Psoas muscle (tissue), 8 donors: ENCODE data around the gene MIGA1. TPM values are rescaled to one million over a fixed set of nuclear protein-coding genes. Genes with fewer than 3 reads are reported as not detected.
A peak's percentile ranks its signal among the peaks of the same experiment; 100 is the strongest.

Source experiments
- ATAC-seq, 4 donors: fragments of 200-7000 bp; cut with Tn5 transposase; one replicate each; pipeline ENCODE4 v1.9.1; 2020; ENCODE audit warnings: moderate library complexity in 3 of 4, mild to moderate bottlenecking in 2 of 4
- DNase-seq, 2 donors: peaks; one replicate each; pipeline ENCODE4 v3.0.0-alpha.2; 2020
- H3K27ac ChIP-seq: fragments of 200-600 bp; one replicate; pipeline ENCODE4 v1.8.0; 2022
- H3K27me3 ChIP-seq, 3 donors: fragments of 200-600 bp in 1 of 3; one replicate each; pipeline versions ENCODE4 v1.6.1 to v1.8.0; 2013 to 2022; ENCODE audit warnings: low read length in 2 of 3, mild to moderate bottlenecking in 2 of 3, moderate library complexity in 1 of 3; ENCODE audit not compliant: insufficient read depth in 3 of 3
- H3K36me3 ChIP-seq, 2 donors: fragments of 200-600 bp in 1 of 2; one replicate each; pipeline versions ENCODE4 v1.6.1 to v1.8.0; 2013 to 2022; ENCODE audit warnings: low read depth in 1 of 2, mild to moderate bottlenecking in 1 of 2, moderate library complexity in 1 of 2; ENCODE audit not compliant: insufficient read depth in 1 of 2
- H3K4me1 ChIP-seq: fragments of 200-600 bp; one replicate; pipeline ENCODE4 v1.8.0; 2022
- H3K4me3 ChIP-seq: fragments of 200-600 bp; one replicate; pipeline ENCODE4 v1.8.0; 2022; ENCODE audit warnings: mild to moderate bottlenecking
- H3K9me3 ChIP-seq: fragments of 200-600 bp; one replicate; pipeline ENCODE4 v1.8.0; 2022
- WGBS, 3 donors: extraction: QIAGEN DNeasy Blood & Tissue Kit; methylation state at CpG; one replicate each; pipeline versions ENCODE4 v1.1.6 to v1.1.7; 2013; 5-methylcytosine and 5-hydroxymethylcytosine counted together
- intact Hi-C, 2 donors: fragments of 100-400 bp; cut with DNase I; formaldehyde crosslinking; loops; one replicate each; pipeline versions ENCODE4 v1.11.0 to v1.14.2; 2022
- polyA plus RNA-seq, 3 donors: library from polyadenylated mRNA; stranded (reverse); fragments of 200-250 nt; gene quantifications; one replicate each; pipeline ENCODE4 v1.2.3, GENCODE V29; 2013
- total RNA-seq, 4 donors: library from RNA; stranded (reverse); fragmentation: NEBNext Ultra II Directional in 2 of 4; extraction: Animal tissue kit (Norgen Biotek cat#: 25700) in 2 of 4; gene quantifications; one replicate each; pipeline versions ENCODE4 v1.2.1 to v1.2.4, GENCODE V29; 2021 to 2023
- TF ChIP-seq, protein P1 (sequence below): fragments of 200-600 bp; IDR thresholded peaks from one replicate; pipeline ENCODE4 v1.8.0; 2022; ENCODE audit warnings: antibody characterized with exemption
- donor health status: healthy with polysubstance abuse.
- donor health status: DM: no; HTN: no; CAD: no; lungs with moderate emphysema.
- donor health status: Bipolar disorder and iron deficiency.
- donor health status: healthy.
- donor health status: DM: yes; HTN: yes; CAD: no.
- donor health status: DM: no; HTN: no; CAD: no.
- donor health status: DM: no; HTN: no; CAD: no.
- donor health status: DM: yes; HTN: yes; CAD: no.

The MIGA1 gene
- total and polyA plus RNA-seq, 7 donors, result 5.0 to 19.3 (median 11.9) TPM

DNA sequence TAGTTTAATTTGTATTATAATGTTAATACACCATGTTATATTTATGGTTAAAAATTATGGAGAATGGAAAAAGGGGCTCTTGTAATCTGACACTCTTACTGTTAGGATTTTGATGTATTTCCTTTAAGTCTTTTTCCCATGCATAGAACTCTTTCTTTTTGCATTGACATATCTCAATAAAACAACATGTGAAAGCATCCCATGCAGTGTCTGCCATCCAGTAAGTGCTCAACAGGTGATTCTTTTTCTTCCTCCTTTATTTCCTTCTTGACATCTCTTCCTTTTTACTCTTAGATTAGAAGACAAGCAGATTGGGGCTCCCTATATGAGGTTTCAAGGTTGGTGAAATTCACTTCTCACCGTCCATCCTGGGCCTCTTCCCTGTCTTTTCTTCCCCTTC is 111.8 kb downstream of the MIGA1 start:
- TF ChIP-seq, protein P1, sequence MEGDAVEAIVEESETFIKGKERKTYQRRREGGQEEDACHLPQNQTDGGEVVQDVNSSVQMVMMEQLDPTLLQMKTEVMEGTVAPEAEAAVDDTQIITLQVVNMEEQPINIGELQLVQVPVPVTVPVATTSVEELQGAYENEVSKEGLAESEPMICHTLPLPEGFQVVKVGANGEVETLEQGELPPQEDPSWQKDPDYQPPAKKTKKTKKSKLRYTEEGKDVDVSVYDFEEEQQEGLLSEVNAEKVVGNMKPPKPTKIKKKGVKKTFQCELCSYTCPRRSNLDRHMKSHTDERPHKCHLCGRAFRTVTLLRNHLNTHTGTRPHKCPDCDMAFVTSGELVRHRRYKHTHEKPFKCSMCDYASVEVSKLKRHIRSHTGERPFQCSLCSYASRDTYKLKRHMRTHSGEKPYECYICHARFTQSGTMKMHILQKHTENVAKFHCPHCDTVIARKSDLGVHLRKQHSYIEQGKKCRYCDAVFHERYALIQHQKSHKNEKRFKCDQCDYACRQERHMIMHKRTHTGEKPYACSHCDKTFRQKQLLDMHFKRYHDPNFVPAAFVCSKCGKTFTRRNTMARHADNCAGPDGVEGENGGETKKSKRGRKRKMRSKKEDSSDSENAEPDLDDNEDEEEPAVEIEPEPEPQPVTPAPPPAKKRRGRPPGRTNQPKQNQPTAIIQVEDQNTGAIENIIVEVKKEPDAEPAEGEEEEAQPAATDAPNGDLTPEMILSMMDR, result no peak
- Histone ChIP-seq H3K36me3 (peaks cover 0 to 41% of the 10 kb centered on the region in 2 donors), H3K4me1 (peaks cover 27% of the 10 kb centered on the region), H3K9me3 (no peaks in the 10 kb centered on the region), H3K27ac (peak overlapping the region; percentile 100), H3K4me3 (peak overlapping the region; percentile 88), H3K27me3 (no peaks in the 10 kb centered on the region)
- ATAC-seq, result no peak
- DNase-seq, result no peak
- intact Hi-C loops, result no loop called here
- WGBS, 3 donors, result 32 to 64% (median 49%) methylated on average over 1 of the region's 1 CpG

DNA sequence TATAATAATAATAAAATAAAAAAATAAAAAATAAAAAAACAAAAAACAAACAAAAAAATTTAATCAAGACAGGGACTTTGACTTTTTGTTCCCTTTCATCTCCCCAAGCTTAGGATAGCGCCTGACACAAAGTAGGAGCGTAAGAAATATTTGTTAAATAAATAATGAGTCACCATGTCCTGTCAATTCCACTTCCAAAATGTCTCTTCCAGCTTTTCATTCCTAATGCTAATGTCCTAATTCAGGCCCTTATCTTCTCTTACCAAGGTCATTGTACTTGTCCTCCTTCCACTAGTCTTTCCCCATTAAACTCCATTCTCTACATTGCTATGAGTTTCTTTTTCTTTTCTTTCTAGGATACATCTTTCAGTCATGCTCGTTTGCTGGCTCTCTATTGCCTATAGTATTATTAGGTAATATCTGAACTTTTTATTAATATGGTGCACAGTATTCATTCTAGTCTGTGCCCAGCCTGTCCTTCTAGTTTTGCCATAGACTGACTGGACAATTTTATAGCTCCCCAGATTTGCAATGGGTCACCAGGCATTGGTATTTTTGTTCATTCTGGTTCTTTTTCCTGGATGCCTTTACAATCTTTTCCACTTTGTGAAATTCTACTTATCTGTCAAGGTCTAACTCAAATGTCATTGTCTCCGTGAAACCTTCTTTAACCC is 120.3 kb downstream of the MIGA1 start:
- H3K4me3 ChIP-seq, result peak overlapping the region; percentile 51
- DNase-seq (no peak), ATAC-seq (peak; percentile 51 to 76 (median 68))
- peak overlapping the region; percentile 81 for H3K27ac ChIP-seq
- H3K36me3 ChIP-seq, result peaks cover 0 to 19% of the 10 kb centered on the region in 2 donors
- no peaks in the 10 kb centered on the region for H3K27me3 ChIP-seq
- WGBS, 3 donors, result 48 to 63% (median 50%) methylated on average over 4 of the region's 4 CpGs
- H3K9me3 ChIP-seq, result no peaks in the 10 kb centered on the region
- TF ChIP-seq, protein P1, result no peak
- intact Hi-C loops, result loop anchor here (2.0 to 5.0 kb wide), 2 partner anchors 72 to 75 kb away; no protein-coding TSS in a partner anchor
- peaks cover 44% of the 10 kb centered on the region for H3K4me1 ChIP-seq

DNA sequence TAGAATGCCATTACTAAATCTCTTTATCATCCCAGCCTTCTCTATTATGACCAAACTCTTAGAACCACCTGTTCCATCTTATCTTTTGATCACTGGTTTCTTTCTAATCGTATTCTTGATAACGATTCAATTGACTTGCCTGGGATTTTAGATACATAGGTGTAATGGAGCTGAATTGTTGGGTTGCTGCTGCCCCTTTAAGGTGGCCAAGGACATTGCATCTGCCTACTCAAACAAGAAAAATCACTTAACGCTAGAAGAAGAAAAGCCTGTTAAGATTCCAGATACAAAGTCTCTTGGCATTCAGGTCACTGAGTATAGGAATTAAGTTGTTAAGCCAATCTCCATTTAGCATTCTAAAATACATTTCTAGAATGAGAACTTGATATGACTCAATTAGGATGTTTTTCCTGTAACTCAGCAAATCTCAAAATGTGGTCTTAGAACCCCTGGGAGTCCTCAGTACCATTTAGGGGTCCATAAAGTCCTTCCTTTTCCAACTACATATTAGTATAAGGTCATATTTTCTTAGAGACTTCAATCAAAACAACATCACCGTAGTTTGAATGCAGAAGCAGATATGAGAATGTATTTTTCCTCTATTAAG is 121.3 kb downstream of the MIGA1 start:
- H3K27me3 ChIP-seq, result no peaks in the 10 kb centered on the region
- no peaks in the 10 kb centered on the region for H3K9me3 ChIP-seq
- intact Hi-C loops, result loop anchor here (2.0 to 5.0 kb wide), 2 partner anchors 73 to 76 kb away; no protein-coding TSS in a partner anchor
- 7 to 19% (median 14%) methylated on average over 4 of the region's 4 CpGs for WGBS, 3 donors
- no peak for DNase-seq
- H3K36me3 ChIP-seq, result peaks cover 0 to 16% of the 10 kb centered on the region in 2 donors
- TF ChIP-seq, protein P1, result peak; percentile 62
- peak overlapping the region; percentile 51 for H3K4me3 ChIP-seq
- peaks cover 50% of the 10 kb centered on the region for H3K4me1 ChIP-seq
- peak overlapping the region; percentile 81 for H3K27ac ChIP-seq
- ATAC-seq, result peak; percentile 54 to 68 (median 64)

DNA sequence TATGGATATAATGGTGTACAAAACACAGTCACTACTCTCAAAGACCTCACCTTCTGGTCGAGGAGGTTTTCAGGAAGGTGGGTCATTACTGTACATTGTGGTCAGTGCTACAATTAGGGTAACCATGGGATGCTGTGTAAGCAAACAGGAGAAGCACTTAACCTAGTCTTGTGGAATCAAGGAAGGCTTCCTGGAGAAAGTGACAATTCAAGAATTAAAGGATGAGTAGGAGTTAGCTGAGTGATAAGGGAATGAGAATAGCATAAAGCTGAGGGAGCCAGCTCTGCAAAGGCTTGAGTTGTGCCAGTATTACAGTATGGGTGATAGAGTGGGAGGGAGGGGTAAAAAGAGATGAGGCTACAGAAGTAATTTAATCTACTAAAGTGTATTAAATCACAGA is 126.2 kb downstream of the MIGA1 start:
- H3K27ac ChIP-seq, result peak overlapping the region; percentile 48
- H3K4me3 ChIP-seq, result no peak overlapping the region
- peaks cover 0 to 30% of the 10 kb centered on the region in 2 donors for H3K36me3 ChIP-seq

More for the DNA sequence above, 126.2 kb downstream of the MIGA1 start:
- ATAC-seq (peak in 1 of 4 donors; percentile 5), DNase-seq (no peak)
- TF ChIP-seq, protein P1, result no peak
- Histone ChIP-seq H3K9me3 (no peaks in the 10 kb centered on the region), H3K27me3 (no peaks in the 10 kb centered on the region), H3K4me1 (peaks cover 52% of the 10 kb centered on the region)
- 55 to 71% (median 58%) methylated on average over 1 of the region's 1 CpG for WGBS, 3 donors
- intact Hi-C loops, result no loop called here
